ENCODE results near the gene WDR77. TPM values are rescaled to one million over a fixed set of nuclear protein-coding genes. Genes with fewer than 3 reads are reported as not detected.

The WDR77 gene
- polyA plus RNA-seq, 3 donors = 26.4 to 62.2 (median 28.1) TPM

DNA sequence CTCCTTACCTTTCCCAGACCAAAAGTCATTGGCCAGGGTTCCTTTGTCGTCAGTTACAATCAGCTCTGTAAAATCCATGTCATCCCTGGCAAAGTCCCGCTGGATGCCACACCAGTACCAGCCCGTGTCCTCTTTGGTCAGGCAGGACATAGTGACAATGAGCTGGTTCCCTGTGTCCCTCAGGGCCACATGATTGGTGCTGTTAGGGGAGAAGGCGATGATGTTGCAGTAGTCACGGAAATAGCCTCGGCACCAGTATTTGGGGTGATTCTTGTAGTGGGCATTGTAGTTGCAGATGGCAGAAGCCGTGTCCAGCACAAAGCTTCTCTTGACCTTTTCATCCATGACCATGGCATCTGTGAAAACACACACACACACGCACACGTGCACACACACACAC is 39.6 kb upstream of the WDR77 start:
- Histone ChIP-seq H3K9ac (ENCODE audit: insufficient read depth, low read length, poor library complexity, severe bottlenecking) (no peak overlapping the region), H3K4me3 (replicated peaks in 1 of 3; ENCODE audit: low read depth in 2 of 3, low read length in 3 of 3) (peak overlapping the region in 1 of 3 experiments; percentile 10), H3K4me2 (replicated peaks; ENCODE audit: extremely low read depth, low read length, poor library complexity, severe bottlenecking) (peak overlapping the region; percentile 17), H2AFZ (ENCODE audit: insufficient read depth, low read depth, low read length, poor library complexity, severe bottlenecking) (no peak overlapping the region), H3K36me3 (replicated peaks in 1 of 2; ENCODE audit: control insufficient read depth in 1 of 2, insufficient read depth in 2 of 2, low read length in 2 of 2) (no peaks in the 10 kb centered on the region), H3K4me1 (ENCODE audit: control insufficient read depth in 1 of 2, insufficient read depth in 2 of 2, low read length in 2 of 2) (peaks cover 63 to 64% of the 10 kb centered on the region in 2 donors), H3K27ac (ENCODE audit: low read depth in 1 of 2, low read length in 2 of 2) (peak overlapping the region in 1 of 2 donors; percentile 93), H4K20me1 (ENCODE audit: insufficient read depth, low read length) (no peaks in the 10 kb centered on the region), H3K9me3 (replicated peaks in 1 of 2; ENCODE audit: control insufficient read depth in 1 of 2, insufficient read depth in 1 of 2, low read length in 2 of 2) (no peaks in the 10 kb centered on the region), H3K27me3 (ENCODE audit: control insufficient read depth in 2 of 2, insufficient read depth in 2 of 2, low read length in 2 of 2) (no peaks in the 10 kb centered on the region), H3K79me2 (ENCODE audit: insufficient read depth, low read length) (no peaks in the 10 kb centered on the region)
- over 99% methylated on average over 8 of the region's 9 CpGs for WGBS (ENCODE audit: insufficient coverage)
- H3K27me3 Mint-ChIP-seq (ENCODE audit: low read depth in 3 of 3) = no peaks in the 10 kb centered on the region
- H3K36me3 Mint-ChIP-seq = no peaks in the 10 kb centered on the region
- H3K27ac Mint-ChIP-seq = peak overlapping the region in 6 of 7 donors; percentile 20 to 96 (median 91)
- TF ChIP-seq, protein P1, sequence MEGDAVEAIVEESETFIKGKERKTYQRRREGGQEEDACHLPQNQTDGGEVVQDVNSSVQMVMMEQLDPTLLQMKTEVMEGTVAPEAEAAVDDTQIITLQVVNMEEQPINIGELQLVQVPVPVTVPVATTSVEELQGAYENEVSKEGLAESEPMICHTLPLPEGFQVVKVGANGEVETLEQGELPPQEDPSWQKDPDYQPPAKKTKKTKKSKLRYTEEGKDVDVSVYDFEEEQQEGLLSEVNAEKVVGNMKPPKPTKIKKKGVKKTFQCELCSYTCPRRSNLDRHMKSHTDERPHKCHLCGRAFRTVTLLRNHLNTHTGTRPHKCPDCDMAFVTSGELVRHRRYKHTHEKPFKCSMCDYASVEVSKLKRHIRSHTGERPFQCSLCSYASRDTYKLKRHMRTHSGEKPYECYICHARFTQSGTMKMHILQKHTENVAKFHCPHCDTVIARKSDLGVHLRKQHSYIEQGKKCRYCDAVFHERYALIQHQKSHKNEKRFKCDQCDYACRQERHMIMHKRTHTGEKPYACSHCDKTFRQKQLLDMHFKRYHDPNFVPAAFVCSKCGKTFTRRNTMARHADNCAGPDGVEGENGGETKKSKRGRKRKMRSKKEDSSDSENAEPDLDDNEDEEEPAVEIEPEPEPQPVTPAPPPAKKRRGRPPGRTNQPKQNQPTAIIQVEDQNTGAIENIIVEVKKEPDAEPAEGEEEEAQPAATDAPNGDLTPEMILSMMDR (IDR thresholded peaks at IDR 0.05) = no peak
- no peaks in the 10 kb centered on the region for H3K9me3 Mint-ChIP-seq
- H3K4me3 Mint-ChIP-seq = no peak overlapping the region
- intact Hi-C loops (cut with micrococcal nuclease) = loop anchor here in 1 of 2 donors (10.0 kb wide), 2 partner anchors 166 to 256 kb away; no protein-coding TSS in a partner anchor
- H3K4me1 Mint-ChIP-seq = peaks cover 59% of the 10 kb centered on the region
- DNase-seq = no peak

DNA sequence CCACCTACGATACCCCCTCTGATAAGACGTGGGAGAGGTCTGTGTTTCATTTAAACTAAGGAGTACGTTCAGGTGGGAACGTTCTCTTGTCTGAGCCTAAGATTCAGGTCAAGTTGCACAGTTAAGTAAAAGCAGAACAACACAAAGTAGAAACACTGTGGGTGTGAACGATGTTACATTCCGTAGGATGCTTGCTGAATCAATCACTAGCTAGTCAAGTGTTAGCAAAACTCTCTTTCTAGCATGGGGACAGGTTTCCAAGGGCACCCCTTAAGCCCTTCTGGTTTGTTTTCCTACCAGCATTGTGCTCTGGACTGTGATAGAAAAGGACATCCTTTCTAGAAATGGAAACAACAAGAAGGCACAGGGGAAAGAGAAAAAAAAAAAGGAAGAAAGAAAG is 38.1 kb upstream of the WDR77 start:
- no peaks in the 10 kb centered on the region for H3K36me3 Mint-ChIP-seq
- Histone ChIP-seq H3K27ac (ENCODE audit: low read depth in 1 of 2, low read length in 2 of 2) (peak overlapping the region in 1 of 2 donors; percentile 26), H3K9me3 (replicated peaks in 1 of 2; ENCODE audit: control insufficient read depth in 1 of 2, insufficient read depth in 1 of 2, low read length in 2 of 2) (no peaks in the 10 kb centered on the region), H4K20me1 (ENCODE audit: insufficient read depth, low read length) (no peaks in the 10 kb centered on the region), H3K4me2 (replicated peaks; ENCODE audit: extremely low read depth, low read length, poor library complexity, severe bottlenecking) (no peak overlapping the region), H3K27me3 (ENCODE audit: control insufficient read depth in 2 of 2, insufficient read depth in 2 of 2, low read length in 2 of 2) (no peaks in the 10 kb centered on the region), H3K4me1 (ENCODE audit: control insufficient read depth in 1 of 2, insufficient read depth in 2 of 2, low read length in 2 of 2) (peaks cover 71 to 72% of the 10 kb centered on the region in 2 donors), H3K36me3 (replicated peaks in 1 of 2; ENCODE audit: control insufficient read depth in 1 of 2, insufficient read depth in 2 of 2, low read length in 2 of 2) (no peaks in the 10 kb centered on the region), H3K79me2 (ENCODE audit: insufficient read depth, low read length) (no peaks in the 10 kb centered on the region), H3K4me3 (replicated peaks in 1 of 3; ENCODE audit: low read depth in 2 of 3, low read length in 3 of 3) (no peak overlapping the region), H3K9ac (ENCODE audit: insufficient read depth, low read length, poor library complexity, severe bottlenecking) (no peak overlapping the region), H2AFZ (ENCODE audit: insufficient read depth, low read depth, low read length, poor library complexity, severe bottlenecking) (no peak overlapping the region)
- peak in 1 of 3 donors; percentile 25 for DNase-seq
- H3K9me3 Mint-ChIP-seq = no peaks in the 10 kb centered on the region
- H3K27me3 Mint-ChIP-seq (ENCODE audit: low read depth in 3 of 3) = no peaks in the 10 kb centered on the region
- peaks cover 70% of the 10 kb centered on the region for H3K4me1 Mint-ChIP-seq
- no peak overlapping the region for H3K4me3 Mint-ChIP-seq
- TF ChIP-seq, protein P1 (IDR thresholded peaks at IDR 0.05) = no peak
- intact Hi-C loops (cut with micrococcal nuclease) = loop anchor here in 1 of 2 donors (10.0 kb wide), 2 partner anchors 168 to 258 kb away; no protein-coding TSS in a partner anchor
- H3K27ac Mint-ChIP-seq = peak overlapping the region in 5 of 7 donors; percentile 54 to 82 (median 69)
- 58% methylated on average over 4 of the region's 6 CpGs for WGBS (ENCODE audit: insufficient coverage)
